Activated CD4-positive, alpha-beta T cell treated with anti-CD3 and anti-CD28 coated beads, Interleukin-10, Interleukin-2, amounts not matched to agents 100 ng/mL and 50 ng/mL, durations not matched to agents 16 hours and 8 hours (primary cell): ENCODE data around the gene CLDN7.
A peak's percentile ranks its signal among the peaks of the same experiment; 100 is the strongest.

ENCODE experiments used
- DNase-seq: peaks from one replicate; pipeline ENCODE4 v3.0.0-alpha.2; 2020

Gene CLDN7

GRCh38 chr17:7235693-7236665 lies 26.3 kb downstream of the CLDN7 start:
- DNase-seq = no peak

- peak; percentile 97 for DNase-seq
Observed at GRCh38 chr17:7234083-7234951, 28.0 kb downstream of the CLDN7 start, which contains the start of gene DVL2. DVL2 (minus strand) TSS chr17:7234517; CDS start chr17:7234262, 255 bp downstream.

- DNase-seq = no peak
Observed at GRCh38 chr17:7233701-7234082, 28.6 kb downstream of the CLDN7 start.

- DNase-seq = no peak
Observed at GRCh38 chr17:7232114-7232513, 30.2 kb downstream of the CLDN7 start.

- no peak for DNase-seq
Observed at GRCh38 chr17:7229504-7229903, 32.8 kb downstream of the CLDN7 start.

- DNase-seq = no peak
Observed at GRCh38 chr17:7228920-7229319, 33.4 kb downstream of the CLDN7 start.

GRCh38 chr17:7226721-7227710 lies 35.3 kb downstream of the CLDN7 start:
- no peak for DNase-seq

GRCh38 chr17:7225711-7226331 lies 36.5 kb downstream of the CLDN7 start:
- DNase-seq = no peak

GRCh38 chr17:7224661-7225111 lies 37.6 kb downstream of the CLDN7 start:
- DNase-seq = no peak

- DNase-seq = no peak
Observed at GRCh38 chr17:7224110-7224509, 38.2 kb downstream of the CLDN7 start.

GRCh38 chr17:7223375-7223774 lies 38.9 kb downstream of the CLDN7 start:
- DNase-seq = no peak

- no peak for DNase-seq
Observed at GRCh38 chr17:7222972-7223292, 39.3 kb downstream of the CLDN7 start.

GRCh38 chr17:7222093-7222971 lies 39.9 kb downstream of the CLDN7 start:
- DNase-seq = no peak

- no peak for DNase-seq
Observed at GRCh38 chr17:7221278-7222092, 40.8 kb downstream of the CLDN7 start.

GRCh38 chr17:7220593-7221277 lies 41.5 kb downstream of the CLDN7 start:
- peak; percentile 78 for DNase-seq

GRCh38 chr17:7219812-7220592 lies 42.3 kb downstream of the CLDN7 start, which contains the start of the genes ACADVL and DLG4:
ACADVL (plus strand) TSS chr17:7219938; CDS start chr17:7219985, 47 bp downstream.
DLG4 (minus strand) TSS chr17:7219836.
- DNase-seq = peak; percentile 89

GRCh38 chr17:7219229-7219811 lies 43.0 kb downstream of the CLDN7 start:
- DNase-seq = no peak

- DNase-seq = no peak
Observed at GRCh38 chr17:7218758-7219157, 43.5 kb downstream of the CLDN7 start.
